OCI-LY7 (cell line): ENCODE results near the gene DOCK4. TPM values are rescaled to one million over a fixed set of nuclear protein-coding genes. Genes with fewer than 3 reads are reported as not detected.

Experiments used
- BruUV-seq: library from RNA; stranded (reverse); fragments of 400-500 nt; replicated peaks from 2 replicates; lab custom pipeline; 2021; lab: Mats Ljungman, UMichigan
- CTCF ChIA-PET: fragments of 300-600 bp; sonication (Branson Sonifier 250); formaldehyde crosslinking; loops from one replicate; lab custom pipeline; 2022; ENCODE audit warnings: antibody characterized with exemption; ENCODE audit not compliant: unreplicated experiment; lab: Charles Lee
- POLR2A ChIA-PET: fragments of 300-600 bp; sonication (Branson Sonifier 250); formaldehyde crosslinking; loops from one replicate; lab custom pipeline; 2022; ENCODE audit warnings: antibody characterized with exemption; lab: Charles Lee
- DNase-seq: peaks from one replicate; pipeline ENCODE4 v3.0.0-alpha.2; 2015; ENCODE audit warnings: low spot score
- H2AFZ ChIP-seq: fragments of 200-600 bp; sonication (generic), shearing (Covaris generic); 2 replicates; pipeline ENCODE4 v1.6.1; 2014; ENCODE audit warnings: mild to moderate bottlenecking, antibody characterized with exemption, low read length, moderate library complexity
- H3K27ac ChIP-seq: fragments of 200-600 bp; sonication (generic); 2 replicates; pipeline ENCODE4 v1.5.1; 2014; ENCODE audit warnings: mixed run types, low read depth, mild to moderate bottlenecking, moderate library complexity, low read length, inconsistent platforms; ENCODE audit not compliant: poor library complexity, severe bottlenecking
- H3K36me3 ChIP-seq: fragments of 200-600 bp; sonication (generic); 2 replicates; pipeline ENCODE4 v1.6.1; 2014; ENCODE audit warnings: mild to moderate bottlenecking, antibody characterized with exemption, low read length, moderate library complexity, mixed read lengths; ENCODE audit not compliant: insufficient read depth
- H3K4me1 ChIP-seq: fragments of 200-600 bp; sonication (generic); 2 replicates; pipeline ENCODE4 v1.5.1; 2014; ENCODE audit warnings: mild to moderate bottlenecking, low read length; ENCODE audit not compliant: insufficient read depth, poor library complexity, severe bottlenecking
- H3K4me2 ChIP-seq: fragments of 200-600 bp; sonication (generic); 2 replicates; pipeline ENCODE4 v1.6.1; 2014; ENCODE audit warnings: mild to moderate bottlenecking, low read length
- H3K4me3 ChIP-seq: fragments of 200-600 bp; sonication (generic); 2 replicates; pipeline ENCODE4 v1.5.1; 2014; ENCODE audit warnings: mild to moderate bottlenecking, low read depth, low read length; ENCODE audit not compliant: poor library complexity, severe bottlenecking
- H3K79me2 ChIP-seq: fragments of 200-600 bp; sonication (generic); 2 replicates; pipeline ENCODE4 v1.6.1; 2016; ENCODE audit warnings: low read depth, mild to moderate bottlenecking, low read length, moderate library complexity, mixed read lengths; ENCODE audit not compliant: insufficient read depth
- H3K9me2 ChIP-seq: fragments of 200-600 bp; sonication (generic); 2 replicates; pipeline ENCODE4 v1.6.1; 2016; ENCODE audit warnings: mild to moderate bottlenecking, low read length, mixed read lengths; ENCODE audit not compliant: insufficient read depth
- H3K9me3 ChIP-seq: fragments of 200-600 bp; sonication (generic); 2 replicates; pipeline ENCODE4 v1.6.1; 2014; ENCODE audit warnings: mild to moderate bottlenecking, mixed run types, low read length, mixed read lengths
- H4K20me1 ChIP-seq: fragments of 200-600 bp; sonication (generic); 2 replicates; pipeline ENCODE4 v1.6.1; 2014; ENCODE audit warnings: mild to moderate bottlenecking, antibody characterized with exemption, low read length, moderate library complexity, mixed read lengths; ENCODE audit not compliant: insufficient read depth
- EZH2phosphoT487 ChIP-seq: fragments of 200-600 bp; sonication (generic); IDR thresholded peaks from 2 replicates; pipeline ENCODE4 v1.6.1; 2018; ENCODE audit warnings: low read depth, borderline replicate concordance, mild to moderate bottlenecking, mixed run types, antibody characterized with exemption, low read length, moderate library complexity, mixed read lengths
- intact Hi-C: fragments of 100-400 bp; cut with micrococcal nuclease; formaldehyde crosslinking; loops from one replicate; pipeline ENCODE4 v1.10.0; 2022; ENCODE audit not compliant: unreplicated experiment
- total RNA-seq, 2 experiments: library from RNA; depleted of rRNA in 1 of 2; stranded (reverse); fragments of >200 nt in 1 of 2; shearing (Covaris generic) in 1 of 2; gene quantifications; 2 replicates each; pipeline ENCODE4 v1.2.3, GENCODE V29; 2014 to 2022
- TF ChIP-seq, protein P1 (sequence below): fragments of 200-600 bp; sonication (generic); conservative IDR thresholded peaks from 2 replicates; pipeline ENCODE4 v1.5.1; 2014; ENCODE audit warnings: mild to moderate bottlenecking, antibody characterized with exemption, low read length, moderate library complexity, mixed read lengths

The DOCK4 gene
- total RNA-seq, 2 experiments from 2014 or later = 0.91 to 4.9 TPM

DNA sequence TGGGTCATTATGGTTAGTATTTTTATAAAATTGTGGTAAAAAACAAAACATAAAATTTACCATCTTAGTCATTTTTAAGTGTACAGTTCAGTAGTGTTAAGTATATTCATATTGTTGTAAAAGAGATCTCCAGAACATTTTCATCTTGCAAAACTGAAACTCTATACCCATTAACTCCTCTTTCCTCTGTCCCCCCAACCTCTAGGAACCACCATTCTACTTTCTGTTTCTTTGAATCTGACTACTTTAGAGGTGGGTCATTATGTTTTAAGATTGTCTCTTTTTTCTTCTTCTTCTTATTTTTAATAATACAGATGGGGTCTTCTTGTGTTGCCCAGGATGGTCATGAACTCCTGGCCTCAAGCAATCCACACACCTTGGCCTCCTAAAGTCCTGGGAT lies 84.1 kb downstream of the DOCK4 start:
- CTCF ChIA-PET = no interaction called here

DNA sequence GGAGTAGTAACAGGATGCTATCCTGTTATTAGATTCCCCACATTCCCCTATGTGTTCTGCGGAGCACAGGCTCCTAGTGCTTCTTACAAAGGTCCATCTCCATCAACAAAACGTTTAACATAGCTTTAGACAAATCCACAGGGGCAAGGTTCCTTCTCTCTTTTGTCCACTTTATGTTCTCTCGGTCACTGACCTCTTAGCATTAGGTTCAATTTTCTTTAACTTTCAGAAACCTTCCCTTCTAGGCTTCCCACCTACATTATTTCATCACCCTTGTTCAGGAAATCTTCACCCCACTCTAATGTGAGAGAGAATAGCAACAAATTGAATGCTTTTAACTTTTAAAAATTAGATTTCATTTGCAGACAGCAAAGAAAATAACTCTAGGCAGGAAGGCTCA lies 84.9 kb downstream of the DOCK4 start:
- Histone ChIP-seq H3K9me2 (no peaks in the 10 kb centered on the region), H3K9me3 (no peaks in the 10 kb centered on the region), H3K79me2 (no peaks in the 10 kb centered on the region), H3K36me3 (no peaks in the 10 kb centered on the region), H3K4me1 (no peaks in the 10 kb centered on the region), H4K20me1 (no peaks in the 10 kb centered on the region), H2AFZ (no peak overlapping the region), H3K4me2 (no peak overlapping the region), H3K27ac (no peak overlapping the region), H3K4me3 (no peak overlapping the region)
- TF ChIP-seq EZH2phosphoT487 = no peak
- TF ChIP-seq, protein P1, sequence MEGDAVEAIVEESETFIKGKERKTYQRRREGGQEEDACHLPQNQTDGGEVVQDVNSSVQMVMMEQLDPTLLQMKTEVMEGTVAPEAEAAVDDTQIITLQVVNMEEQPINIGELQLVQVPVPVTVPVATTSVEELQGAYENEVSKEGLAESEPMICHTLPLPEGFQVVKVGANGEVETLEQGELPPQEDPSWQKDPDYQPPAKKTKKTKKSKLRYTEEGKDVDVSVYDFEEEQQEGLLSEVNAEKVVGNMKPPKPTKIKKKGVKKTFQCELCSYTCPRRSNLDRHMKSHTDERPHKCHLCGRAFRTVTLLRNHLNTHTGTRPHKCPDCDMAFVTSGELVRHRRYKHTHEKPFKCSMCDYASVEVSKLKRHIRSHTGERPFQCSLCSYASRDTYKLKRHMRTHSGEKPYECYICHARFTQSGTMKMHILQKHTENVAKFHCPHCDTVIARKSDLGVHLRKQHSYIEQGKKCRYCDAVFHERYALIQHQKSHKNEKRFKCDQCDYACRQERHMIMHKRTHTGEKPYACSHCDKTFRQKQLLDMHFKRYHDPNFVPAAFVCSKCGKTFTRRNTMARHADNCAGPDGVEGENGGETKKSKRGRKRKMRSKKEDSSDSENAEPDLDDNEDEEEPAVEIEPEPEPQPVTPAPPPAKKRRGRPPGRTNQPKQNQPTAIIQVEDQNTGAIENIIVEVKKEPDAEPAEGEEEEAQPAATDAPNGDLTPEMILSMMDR = no peak
- BruUV-seq = no TSS peak
- ChIA-PET CTCF (no interaction called here), POLR2A (no interaction called here)
- intact Hi-C loops = no loop called here
- no peak for DNase-seq

More for the DNA sequence above, 84.1 kb downstream of the DOCK4 start:
- H4K20me1 ChIP-seq = no peaks in the 10 kb centered on the region
- no peak overlapping the region for H3K27ac ChIP-seq
- H3K9me2 ChIP-seq = no peaks in the 10 kb centered on the region
- TF ChIP-seq, protein P1 = no peak
- no peak for TF ChIP-seq EZH2phosphoT487
- no peaks in the 10 kb centered on the region for H3K4me1 ChIP-seq
- POLR2A ChIA-PET = no interaction called here
- BruUV-seq = no TSS peak
- H3K36me3 ChIP-seq = no peaks in the 10 kb centered on the region
- no peaks in the 10 kb centered on the region for H3K79me2 ChIP-seq
- H3K4me3 ChIP-seq = no peak overlapping the region
- DNase-seq = no peak
- H3K4me2 ChIP-seq = no peak overlapping the region
- H2AFZ ChIP-seq = no peak overlapping the region
- no peaks in the 10 kb centered on the region for H3K9me3 ChIP-seq
- intact Hi-C loops = no loop called here

DNA sequence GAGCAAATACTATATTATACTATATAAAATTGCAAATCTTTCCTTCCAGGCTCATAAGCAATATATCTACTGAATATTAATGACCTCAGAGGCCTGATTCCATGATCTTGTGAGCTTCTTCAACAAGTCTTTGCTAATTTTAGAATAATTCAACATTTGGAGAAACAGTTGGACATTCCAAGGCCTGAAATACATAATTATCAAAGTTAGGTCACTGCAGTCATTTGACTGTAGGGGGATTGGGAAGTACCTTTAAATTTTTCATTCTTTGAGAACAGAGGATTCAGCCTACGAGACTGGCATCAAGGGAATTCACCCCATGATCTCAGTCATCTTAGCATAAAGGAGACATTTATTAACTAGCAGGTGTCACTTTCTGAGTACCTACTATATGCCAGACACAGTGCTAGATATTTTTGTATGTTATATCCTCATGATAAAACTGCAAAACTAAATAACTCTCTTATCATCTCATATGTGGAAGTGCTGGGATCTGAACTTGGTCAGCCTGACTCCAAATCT lies 85.4 kb downstream of the DOCK4 start:
- no peak for TF ChIP-seq EZH2phosphoT487
- TF ChIP-seq, protein P1 = no peak
- no peaks in the 10 kb centered on the region for H3K4me1 ChIP-seq
- no peaks in the 10 kb centered on the region for H3K9me2 ChIP-seq
- H3K36me3 ChIP-seq = no peaks in the 10 kb centered on the region
- BruUV-seq = no TSS peak
- H3K4me3 ChIP-seq = no peak overlapping the region
- no peak overlapping the region for H2AFZ ChIP-seq
- intact Hi-C loops = no loop called here
- H4K20me1 ChIP-seq = no peaks in the 10 kb centered on the region
- ChIA-PET POLR2A (interaction anchor here (0.6 kb wide), 1 partner anchor 14 kb away, joined by 4 read pairs; no protein-coding TSS in a partner anchor), CTCF (no interaction called here)
- H3K4me2 ChIP-seq = no peak overlapping the region
- no peak overlapping the region for H3K27ac ChIP-seq
- H3K79me2 ChIP-seq = no peaks in the 10 kb centered on the region
- no peak for DNase-seq
- no peaks in the 10 kb centered on the region for H3K9me3 ChIP-seq
